ENCODE measurements around the gene SLC13A1. TPM values are rescaled to one million over a fixed set of nuclear protein-coding genes. Genes with fewer than 3 reads are reported as not detected.

SLC13A1 gene
- total RNA-seq, 1 experiment from 2014 or later: not detected

DNA sequence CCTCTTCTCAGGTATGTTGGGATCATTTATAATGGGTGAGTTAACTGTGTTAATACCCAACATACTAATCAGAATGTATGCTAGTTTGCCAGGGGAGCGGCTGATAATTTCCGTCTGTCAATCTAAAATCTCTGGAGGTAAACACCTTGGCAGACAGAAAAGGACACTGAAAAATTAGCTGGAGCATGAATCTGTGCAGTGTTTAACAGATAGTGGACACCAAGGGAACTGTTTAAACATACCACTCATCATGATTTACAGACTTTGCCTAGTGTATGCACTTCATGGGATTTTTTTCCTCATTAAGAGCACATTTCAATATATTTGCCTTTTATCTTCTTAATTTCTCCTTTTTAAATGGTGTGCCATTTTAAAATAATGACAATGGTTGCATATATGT lies 68.2 kb downstream of the SLC13A1 start:
- TF ChIP-seq EGR1 (IDR thresholded peaks at IDR 0.05; ENCODE audit: low read depth) (no peak), CEBPB (IDR thresholded peaks at IDR 0.05; ENCODE audit: low read depth) (no peak), SIN3A (IDR thresholded peaks at IDR 0.05; ENCODE audit: low read depth) (no peak), JUND (IDR thresholded peaks at IDR 0.05) (no peak), FOSL1 (IDR thresholded peaks at IDR 0.05; ENCODE audit: low read depth) (no peak), RAD21 (IDR thresholded peaks at IDR 0.05; ENCODE audit: low read depth) (no peak), POLR2A (IDR thresholded peaks at IDR 0.05; ENCODE audit: borderline replicate concordance, extremely low read depth, insufficient read depth, insufficient read length) (no peak), EZH2 (IDR thresholded peaks at IDR 0.05) (no peak), SP1 (IDR thresholded peaks at IDR 0.05; ENCODE audit: low read depth) (no peak), SRF (IDR thresholded peaks at IDR 0.05; ENCODE audit: low read depth) (no peak), ELF1 (IDR thresholded peaks at IDR 0.05; ENCODE audit: borderline replicate concordance, low read depth) (no peak), YY1 (IDR thresholded peaks at IDR 0.05; ENCODE audit: extremely low read depth, insufficient replicate concordance, low read depth, low read length) (no peak)
- TF ChIP-seq, protein P1, sequence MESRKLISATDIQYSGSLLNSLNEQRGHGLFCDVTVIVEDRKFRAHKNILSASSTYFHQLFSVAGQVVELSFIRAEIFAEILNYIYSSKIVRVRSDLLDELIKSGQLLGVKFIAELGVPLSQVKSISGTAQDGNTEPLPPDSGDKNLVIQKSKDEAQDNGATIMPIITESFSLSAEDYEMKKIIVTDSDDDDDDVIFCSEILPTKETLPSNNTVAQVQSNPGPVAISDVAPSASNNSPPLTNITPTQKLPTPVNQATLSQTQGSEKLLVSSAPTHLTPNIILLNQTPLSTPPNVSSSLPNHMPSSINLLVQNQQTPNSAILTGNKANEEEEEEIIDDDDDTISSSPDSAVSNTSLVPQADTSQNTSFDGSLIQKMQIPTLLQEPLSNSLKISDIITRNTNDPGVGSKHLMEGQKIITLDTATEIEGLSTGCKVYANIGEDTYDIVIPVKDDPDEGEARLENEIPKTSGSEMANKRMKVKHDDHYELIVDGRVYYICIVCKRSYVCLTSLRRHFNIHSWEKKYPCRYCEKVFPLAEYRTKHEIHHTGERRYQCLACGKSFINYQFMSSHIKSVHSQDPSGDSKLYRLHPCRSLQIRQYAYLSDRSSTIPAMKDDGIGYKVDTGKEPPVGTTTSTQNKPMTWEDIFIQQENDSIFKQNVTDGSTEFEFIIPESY (IDR thresholded peaks at IDR 0.05; ENCODE audit: extremely low read depth, insufficient replicate concordance, low read length): no peak
- TF ChIP-seq, protein P2, sequence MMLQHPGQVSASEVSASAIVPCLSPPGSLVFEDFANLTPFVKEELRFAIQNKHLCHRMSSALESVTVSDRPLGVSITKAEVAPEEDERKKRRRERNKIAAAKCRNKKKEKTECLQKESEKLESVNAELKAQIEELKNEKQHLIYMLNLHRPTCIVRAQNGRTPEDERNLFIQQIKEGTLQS (IDR thresholded peaks at IDR 0.05): no peak
- TF ChIP-seq, protein P3, sequence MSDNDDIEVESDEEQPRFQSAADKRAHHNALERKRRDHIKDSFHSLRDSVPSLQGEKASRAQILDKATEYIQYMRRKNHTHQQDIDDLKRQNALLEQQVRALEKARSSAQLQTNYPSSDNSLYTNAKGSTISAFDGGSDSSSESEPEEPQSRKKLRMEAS (IDR thresholded peaks at IDR 0.05): no peak
- TF ChIP-seq, protein P4, sequence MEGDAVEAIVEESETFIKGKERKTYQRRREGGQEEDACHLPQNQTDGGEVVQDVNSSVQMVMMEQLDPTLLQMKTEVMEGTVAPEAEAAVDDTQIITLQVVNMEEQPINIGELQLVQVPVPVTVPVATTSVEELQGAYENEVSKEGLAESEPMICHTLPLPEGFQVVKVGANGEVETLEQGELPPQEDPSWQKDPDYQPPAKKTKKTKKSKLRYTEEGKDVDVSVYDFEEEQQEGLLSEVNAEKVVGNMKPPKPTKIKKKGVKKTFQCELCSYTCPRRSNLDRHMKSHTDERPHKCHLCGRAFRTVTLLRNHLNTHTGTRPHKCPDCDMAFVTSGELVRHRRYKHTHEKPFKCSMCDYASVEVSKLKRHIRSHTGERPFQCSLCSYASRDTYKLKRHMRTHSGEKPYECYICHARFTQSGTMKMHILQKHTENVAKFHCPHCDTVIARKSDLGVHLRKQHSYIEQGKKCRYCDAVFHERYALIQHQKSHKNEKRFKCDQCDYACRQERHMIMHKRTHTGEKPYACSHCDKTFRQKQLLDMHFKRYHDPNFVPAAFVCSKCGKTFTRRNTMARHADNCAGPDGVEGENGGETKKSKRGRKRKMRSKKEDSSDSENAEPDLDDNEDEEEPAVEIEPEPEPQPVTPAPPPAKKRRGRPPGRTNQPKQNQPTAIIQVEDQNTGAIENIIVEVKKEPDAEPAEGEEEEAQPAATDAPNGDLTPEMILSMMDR (IDR thresholded peaks at IDR 0.05 in 2 of 3, conservative IDR thresholded peaks at IDR 0.05 in 1 of 3; ENCODE audit: borderline replicate concordance in 1 of 3, insufficient read depth in 1 of 3, low read depth in 2 of 3, low read length in 2 of 3): no peak
- Histone ChIP-seq H3K4me3 (replicated peaks in 1 of 2; ENCODE audit: low read depth in 1 of 2, low read length in 2 of 2) (no peak overlapping the region), H3K36me3 (ENCODE audit: control insufficient read depth in 1 of 2, insufficient read depth in 2 of 2, low read length in 2 of 2) (no peaks in the 10 kb centered on the region), H3K4me1 (ENCODE audit: control insufficient read depth in 1 of 2, insufficient read depth in 2 of 2, low read length in 2 of 2) (no peaks in the 10 kb centered on the region), H3K4me2 (ENCODE audit: low read length) (no peak overlapping the region), H3K27me3 (ENCODE audit: insufficient read depth, low read length) (no peaks in the 10 kb centered on the region), H3K79me2 (ENCODE audit: insufficient read depth, low read length) (no peaks in the 10 kb centered on the region), H3K27ac (ENCODE audit: low read depth, low read length) (no peak overlapping the region), H3K9me3 (ENCODE audit: control insufficient read depth in 1 of 2, insufficient read depth in 1 of 2, low read depth in 1 of 2, low read length in 2 of 2) (no peaks in the 10 kb centered on the region), H3K9ac (ENCODE audit: low read length) (no peak overlapping the region), H3K9me2 (ENCODE audit: insufficient read depth) (0 out of 2 replicates have a peak, but pooled peaks cover 4% of the 10 kb centered on the region), H2AFZ (ENCODE audit: low read depth, low read length, poor library complexity, severe bottlenecking) (no peak overlapping the region), H4K20me1 (ENCODE audit: insufficient read depth) (no peaks in the 10 kb centered on the region; the same call in 1 of the 2 replicates)
- DNase-seq (ENCODE audit: low read depth, low spot score) (no peak), ATAC-seq (no peak)
- CTCF ChIA-PET: interaction anchor here (1.0 to 1.7 kb wide), 2 partner anchors 61 to 328 kb away, joined by 3 to 4 read pairs; no protein-coding TSS in a partner anchor
- POLR2A ChIA-PET: no interaction called here
- no TSS peak for BruUV-seq (replicated peaks)
- intact Hi-C loops (cut with micrococcal nuclease): no loop called here
- RAD21 ChIA-PET (ENCODE audit: low non-redundant PET in 1 of 2, low total read pairs in 2 of 2, uncharacterized antibody in 2 of 2, unreplicated experiment in 2 of 2): no interaction called here

All from HCT116 (cell line).